Lung microvascular endothelial cell (primary cell): Measurements from ENCODE around the gene KLK5. TPM values are rescaled to one million over a fixed set of nuclear protein-coding genes. Genes with fewer than 3 reads are reported as not detected.
A peak's percentile ranks its signal among the peaks of the same experiment; 100 is the strongest.
"Not testable (repeated sequence)": the region's sequence is repeated elsewhere in the genome, so short reads cannot be mapped to it uniquely, and the experiment has no call there.

Source experiments
- DNase-seq, 2 donors: peaks; one replicate each; pipeline versions ENCODE4 v3.0.0 to v3.0.0-alpha.2; 2010; ENCODE audit warnings: low read depth in 2 of 2
- total RNA-seq: library from RNA; depleted of rRNA; stranded (reverse); fragments of >200 nt; gene quantifications from 2 replicates; pipeline ENCODE4 v1.2.1, GENCODE V29; 2014

The KLK5 gene
- total RNA-seq, 1 donor from 2014 or later, result not detected

DNA sequence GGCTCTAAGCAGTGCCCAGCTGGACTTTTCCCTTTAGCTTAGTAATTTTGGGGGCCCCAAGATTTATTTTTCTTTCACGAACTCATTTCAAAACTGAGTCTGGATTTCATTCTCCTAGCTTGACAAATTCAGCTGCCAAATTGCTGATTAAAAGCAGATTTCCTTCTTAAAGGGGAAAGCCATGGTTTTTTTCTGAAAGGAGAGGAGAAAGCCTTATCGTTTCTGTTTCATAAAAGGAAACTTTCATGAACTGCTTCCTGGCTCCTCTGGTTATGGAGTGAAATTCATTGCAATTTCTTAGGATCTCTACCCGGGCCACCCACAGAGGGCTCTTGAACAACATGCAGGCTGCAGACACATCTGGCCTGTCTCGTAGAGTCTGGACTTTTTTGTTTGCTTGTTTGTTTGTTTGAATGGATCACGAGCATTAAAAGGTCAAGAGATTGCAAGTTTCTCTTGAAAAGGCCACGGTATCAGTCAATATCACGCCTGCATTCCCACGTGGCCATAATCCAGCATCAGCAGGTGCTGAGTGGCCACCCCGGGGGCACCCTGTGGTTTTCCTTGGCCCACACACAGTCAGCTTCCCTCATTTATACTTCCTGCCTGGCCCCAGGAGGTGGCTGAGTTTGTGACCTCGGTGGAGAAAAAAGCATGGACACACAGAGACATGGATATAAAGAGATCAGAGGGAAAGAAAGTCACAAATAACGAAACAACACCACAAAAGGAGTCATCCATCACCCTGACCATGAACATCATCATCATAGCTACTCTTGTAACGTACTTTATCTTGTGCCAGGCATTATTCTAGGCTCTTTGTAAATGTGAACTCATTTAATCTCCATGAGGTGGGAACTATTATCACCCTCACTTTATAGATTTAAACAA lies 31.2 kb downstream of the KLK5 start:
- no peak for DNase-seq

DNA sequence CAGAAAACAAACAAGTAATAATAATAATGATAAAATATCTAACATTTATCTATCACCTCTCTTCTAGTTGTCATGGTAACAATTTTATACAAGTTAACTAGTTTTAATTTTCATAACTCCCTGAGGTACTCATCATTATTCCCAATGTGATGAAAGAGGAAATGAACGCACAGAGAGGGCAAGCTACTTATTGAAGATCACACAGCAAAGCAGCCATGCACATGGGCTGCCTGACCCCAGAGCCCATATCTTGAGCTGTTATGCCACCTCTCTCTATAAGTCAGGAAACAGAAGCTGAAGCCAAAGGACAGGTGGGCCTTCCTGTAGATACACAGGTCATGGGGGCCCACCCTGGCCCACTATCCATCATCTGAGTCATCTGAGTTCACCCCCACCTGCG lies 36.8 kb downstream of the KLK5 start:
- no peak for DNase-seq

DNA sequence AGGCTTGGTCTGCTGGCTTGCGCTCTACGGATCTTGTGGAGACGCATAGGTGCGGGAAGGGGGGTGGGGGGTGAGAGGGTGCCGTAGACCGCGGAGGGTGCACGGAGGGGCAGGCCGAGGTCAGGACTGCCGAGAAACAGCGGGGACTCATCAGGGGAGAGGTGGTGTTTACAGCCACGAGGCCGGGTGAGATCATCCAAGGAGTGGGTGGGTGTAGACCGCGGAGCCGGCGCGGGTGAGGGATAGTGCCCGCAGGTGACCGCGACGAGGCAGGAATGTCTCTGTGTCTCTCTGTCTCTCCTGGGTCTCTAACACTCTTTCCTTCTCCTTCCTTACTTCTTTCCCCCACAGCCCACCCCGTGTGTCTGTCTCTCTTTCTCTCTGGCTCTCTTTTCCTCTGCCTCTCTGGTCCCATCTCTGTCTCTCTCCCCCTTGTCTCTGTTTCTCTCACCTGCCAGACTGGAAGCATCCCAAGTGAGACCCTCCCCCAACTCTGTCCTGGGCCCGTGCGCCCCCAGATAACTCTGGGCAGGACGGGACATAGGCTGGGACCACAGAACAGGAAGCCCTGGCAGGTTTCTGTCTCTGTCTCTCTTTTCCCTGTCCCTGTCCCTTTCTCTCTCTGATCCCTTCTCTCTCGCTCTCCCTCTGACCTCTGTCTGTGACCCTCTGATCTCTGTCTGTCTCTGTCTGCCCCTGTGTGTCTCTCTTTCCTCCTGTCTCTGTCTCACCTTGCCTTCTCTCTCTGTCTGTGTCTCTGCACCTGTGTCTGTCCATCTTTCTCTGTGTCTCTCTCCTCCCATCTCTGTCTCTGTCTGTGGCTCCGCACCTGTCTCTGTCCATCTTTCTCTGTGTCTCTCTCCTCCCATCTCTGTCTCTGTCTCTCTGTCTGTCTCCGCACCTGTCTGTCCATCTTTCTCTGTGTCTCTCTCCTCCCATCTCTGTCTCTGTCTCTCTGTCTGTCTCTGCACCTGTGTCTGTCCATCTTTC lies 39.8 kb downstream of the KLK5 start:
- no peak for DNase-seq

DNA sequence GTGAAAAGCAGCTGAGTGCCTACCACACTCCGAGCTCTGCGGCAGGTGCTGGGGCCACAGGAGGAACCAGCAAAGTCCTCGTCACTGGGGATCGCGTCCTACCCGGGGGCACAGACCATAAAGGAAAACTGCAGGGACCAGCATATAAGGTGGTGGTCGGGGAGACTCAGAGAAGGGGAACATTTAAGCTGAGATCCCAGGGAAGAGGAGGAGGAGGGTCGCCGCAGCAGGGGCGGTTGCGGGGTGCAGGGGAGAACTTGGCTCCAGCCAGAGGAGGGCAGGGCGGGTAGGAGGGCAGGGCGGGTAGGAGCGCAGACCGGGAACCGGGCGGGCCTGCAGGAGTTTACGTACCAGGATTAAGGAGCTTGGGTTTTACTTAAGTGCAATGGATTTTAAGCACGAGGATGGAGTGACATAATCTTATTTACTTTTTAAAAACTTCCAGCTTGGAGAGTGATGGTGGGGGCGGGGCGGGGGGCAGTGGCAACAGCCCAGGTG lies 40.7 kb downstream of the KLK5 start:
- no peak for DNase-seq

DNA sequence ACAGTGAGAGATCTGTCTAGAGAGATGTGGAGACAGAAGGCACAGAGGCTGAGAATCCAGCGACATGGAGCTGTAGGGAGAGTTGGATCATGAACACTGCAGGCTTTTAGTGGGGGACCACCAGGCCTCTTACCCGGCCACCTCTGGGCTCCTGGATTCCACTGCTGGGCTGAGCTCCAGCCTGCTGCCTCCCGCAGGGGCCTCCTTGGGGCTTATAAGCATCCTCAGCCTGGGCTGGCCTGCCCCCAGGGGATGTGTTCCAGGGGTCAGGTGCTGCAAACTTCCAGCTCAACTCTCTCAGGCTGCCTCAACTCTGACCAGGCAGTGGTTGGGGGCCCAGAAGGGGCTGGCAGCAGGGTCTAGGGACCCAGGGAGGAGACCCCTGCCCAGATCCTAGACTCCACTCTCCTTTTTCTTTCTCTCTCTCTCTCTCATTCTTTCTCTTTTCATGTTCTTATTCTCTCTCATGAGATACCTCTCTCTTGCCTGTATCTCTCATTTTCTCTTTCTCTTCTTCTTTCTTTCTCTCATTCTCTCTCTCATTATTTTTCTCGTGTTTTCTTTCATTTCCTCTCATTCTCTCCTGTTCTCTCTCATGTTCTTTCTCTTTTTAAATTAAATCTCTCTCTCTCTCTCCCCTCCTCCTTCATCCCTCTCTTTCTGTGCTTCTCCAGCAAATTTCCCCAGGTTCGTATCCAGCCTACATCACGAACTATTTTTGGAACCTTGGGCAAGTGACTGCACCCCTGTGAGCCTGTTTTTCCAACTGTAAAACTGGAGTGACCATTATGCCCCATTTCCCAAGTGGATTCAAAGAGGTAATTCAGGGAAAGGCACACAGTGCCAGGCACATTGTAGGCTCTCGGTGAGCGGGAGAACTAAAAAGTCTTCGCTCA lies 41.4 kb downstream of the KLK5 start, which contains the start of gene KLK4:
KLK4 (minus strand) TSS at position 190 of the 896 bp plus-strand sequence. CDS start 657 bp downstream, outside the sequence.
- no peak for DNase-seq

DNA sequence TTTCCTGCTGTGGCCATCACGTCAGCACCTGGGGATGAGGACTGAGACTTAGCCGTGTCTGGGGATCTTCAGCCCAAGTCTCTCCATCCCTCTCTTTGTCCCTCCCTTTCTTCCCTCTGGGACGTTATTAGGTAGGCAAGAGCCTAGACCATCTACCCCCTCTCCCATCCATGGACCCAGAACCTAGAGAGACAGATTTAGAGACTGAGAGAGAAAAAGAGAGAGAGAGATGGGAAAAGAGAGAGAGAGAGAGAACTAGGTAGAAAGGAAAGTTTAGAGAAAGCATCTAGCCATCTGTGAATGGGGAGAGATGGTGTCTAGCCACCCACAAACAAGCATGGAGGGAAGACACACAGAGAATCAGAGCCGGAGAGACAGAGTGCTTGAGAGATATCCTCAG lies 42.1 kb downstream of the KLK5 start:
- no peak for DNase-seq

DNA sequence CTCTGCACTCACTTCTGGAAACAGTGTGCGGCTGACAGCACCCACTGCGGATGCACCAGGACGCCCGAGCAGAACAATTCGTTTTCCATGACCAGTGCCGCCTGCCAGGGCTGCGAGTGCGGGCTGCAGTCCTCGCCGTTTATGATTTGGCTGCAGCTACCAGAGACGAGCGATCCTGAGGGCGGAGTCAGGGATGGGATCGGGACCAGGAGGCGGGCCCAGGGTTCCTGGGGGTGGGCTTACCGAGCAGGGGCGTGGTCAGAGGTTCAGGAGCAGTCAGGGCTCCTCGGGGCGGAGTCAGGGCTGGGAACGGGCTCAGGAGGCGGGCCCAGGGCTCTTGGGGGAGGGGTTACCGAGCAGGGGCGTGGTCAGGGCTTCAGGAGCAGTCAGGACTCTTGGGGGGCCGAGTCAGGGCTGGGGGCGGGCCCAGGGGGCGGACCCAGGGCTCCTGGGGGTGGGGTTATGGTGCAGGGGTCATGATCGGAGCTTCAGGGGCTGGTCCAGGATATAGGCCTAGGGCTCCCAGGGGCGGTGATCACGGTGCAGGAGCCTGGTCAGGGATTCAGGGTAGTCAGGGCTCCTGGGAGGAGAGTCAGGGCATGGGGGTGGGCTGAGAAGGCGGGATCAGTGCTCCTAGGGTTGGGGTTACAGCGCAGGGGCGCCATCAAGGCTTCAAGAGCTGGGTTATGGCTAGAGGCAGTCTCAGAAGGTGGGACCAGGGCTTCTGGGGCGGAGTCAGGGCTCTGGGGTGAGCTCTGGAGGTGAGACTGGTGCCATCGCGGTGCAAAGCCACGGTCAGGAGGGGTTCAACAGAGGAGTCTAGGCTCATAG lies 43.4 kb downstream of the KLK5 start:
- DNase-seq, result peak; percentile 61 to 67

DNA sequence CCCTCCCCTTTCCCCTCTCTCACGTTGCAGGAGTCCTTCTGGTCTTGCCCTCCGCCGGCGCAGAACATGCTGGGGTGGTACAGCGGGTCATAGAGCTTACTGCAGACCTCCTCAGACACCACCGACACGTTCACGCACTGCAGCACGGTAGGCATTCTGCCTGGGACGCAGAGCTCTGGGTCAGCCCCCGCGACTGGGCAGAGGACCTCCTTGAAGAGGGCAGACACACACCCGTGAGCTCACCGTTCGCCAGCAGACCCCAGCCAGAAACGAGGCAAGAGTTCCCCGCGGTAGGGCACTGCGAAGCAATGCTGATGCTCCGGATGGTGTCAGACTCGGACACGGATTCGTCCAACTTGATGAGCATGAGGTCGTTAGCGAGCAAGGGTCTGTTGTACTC lies 44.5 kb downstream of the KLK5 start:
- DNase-seq, result no peak

DNA sequence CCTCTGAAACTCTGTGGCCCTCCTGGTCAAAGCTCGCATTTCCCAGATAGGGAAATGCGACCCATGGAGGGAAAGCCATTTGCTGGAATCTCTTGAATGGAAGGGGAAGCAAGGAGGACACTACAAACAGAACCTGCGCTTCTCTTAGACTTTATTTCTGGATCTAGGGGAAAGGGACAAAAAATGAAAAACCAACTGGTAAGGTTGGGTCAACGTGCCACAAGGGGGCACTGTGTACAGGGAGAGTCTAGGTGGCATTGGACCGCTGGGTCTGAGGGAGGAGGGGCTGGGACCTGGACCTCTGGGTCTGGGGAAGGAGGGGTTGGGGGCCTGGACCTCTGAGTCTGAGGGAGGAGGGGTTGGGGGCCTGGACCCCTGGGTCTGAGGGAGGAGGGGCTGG lies 46.6 kb downstream of the KLK5 start:
- DNase-seq, result peak; percentile 32 to 47

DNA sequence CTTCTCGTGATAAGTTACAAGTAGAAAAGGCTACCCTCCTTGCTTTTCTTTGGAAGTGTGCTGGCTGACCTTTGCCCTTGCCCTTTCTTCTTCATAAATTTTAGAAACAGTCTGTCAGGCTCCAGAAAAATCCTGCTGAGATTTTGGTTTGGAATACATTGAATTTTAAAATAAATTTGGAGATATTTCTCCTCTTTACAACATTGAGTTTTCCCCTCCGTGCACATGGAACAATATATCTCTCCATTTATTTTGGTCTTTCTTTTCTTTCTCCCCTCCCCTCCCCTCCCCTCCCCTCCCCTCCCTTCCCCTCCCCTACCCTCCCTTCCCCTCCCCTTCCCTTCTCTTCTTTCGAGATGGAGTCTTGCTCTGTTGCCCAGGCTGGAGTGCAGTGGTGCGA lies 50.2 kb downstream of the KLK5 start:
- no peak for DNase-seq

DNA sequence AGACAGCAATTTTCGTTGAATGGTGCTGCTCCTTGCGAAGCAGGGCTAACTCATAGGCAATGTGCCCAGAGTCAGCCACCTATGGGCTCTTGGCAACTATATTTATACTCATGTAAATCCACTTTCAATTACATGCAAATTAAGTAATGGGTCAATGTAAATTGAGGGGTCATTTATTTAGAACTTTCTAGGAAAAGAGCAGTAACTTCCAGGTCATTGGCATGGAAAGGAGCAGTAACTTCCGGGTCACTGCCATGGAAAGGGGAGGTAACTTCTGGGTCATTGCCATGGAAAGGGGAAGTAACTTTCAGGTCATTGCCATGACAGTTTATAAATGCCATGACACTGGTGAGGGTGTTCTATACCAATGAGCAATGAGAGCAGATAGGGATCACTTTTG lies 53.3 kb downstream of the KLK5 start:
- DNase-seq, result no peak

DNA sequence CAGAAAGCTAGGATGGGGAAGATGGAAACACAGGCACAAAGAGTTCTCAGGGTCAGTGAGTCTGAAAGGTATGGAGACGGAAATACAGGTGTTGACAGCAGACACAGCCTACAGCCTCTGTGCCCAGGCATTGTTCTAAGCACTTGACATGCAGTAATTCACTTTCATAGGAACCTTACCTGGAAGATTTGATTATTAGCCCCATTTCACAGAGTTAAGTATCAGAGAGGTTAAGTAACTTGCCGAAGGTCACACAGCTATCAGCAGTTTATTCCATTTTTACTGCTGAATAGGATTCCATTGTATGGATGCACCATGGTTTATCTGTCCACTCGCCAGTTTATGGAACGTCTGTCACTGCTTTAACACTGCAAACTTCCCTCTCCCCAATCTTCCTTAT lies 54.8 kb downstream of the KLK5 start:
- DNase-seq, result no peak

DNA sequence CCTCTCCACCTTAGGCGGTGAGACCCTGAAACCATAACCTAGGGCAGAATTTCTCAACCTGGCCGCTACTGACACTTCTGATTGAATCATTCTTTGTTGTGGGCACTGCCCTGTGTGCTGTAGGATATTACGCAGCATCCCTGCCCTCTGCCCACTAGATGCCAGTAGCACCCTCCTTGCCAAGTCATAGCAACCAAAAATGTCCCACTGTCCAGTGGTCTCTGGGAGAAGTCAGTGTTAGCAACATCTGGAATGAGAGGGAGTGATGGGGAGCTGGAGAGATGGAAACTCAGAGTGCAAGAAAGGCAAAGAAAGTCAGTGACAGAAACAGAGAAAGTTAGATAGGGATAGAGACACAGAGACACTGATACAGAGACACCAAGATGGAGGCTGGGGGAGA lies 55.2 kb downstream of the KLK5 start:
- DNase-seq, result no peak

DNA sequence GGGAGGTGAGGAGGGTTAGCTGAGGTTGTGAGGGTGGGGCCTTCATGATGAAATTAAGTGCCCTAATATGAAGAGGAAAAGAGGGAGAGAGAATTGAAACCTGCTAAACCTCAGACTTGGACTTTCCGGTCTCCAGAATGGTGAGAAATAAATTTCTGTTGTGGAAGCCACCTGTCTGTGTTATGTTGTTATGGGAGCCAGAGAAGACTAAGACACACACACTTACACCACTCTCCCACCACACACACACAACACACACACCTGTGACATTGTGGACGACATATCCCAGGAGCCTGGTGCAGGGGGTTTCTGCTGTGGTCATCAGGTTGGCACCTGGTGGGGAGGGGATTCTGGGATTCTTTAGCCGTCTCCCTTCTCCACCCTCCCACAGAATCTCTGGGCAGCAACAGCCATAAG lies 55.6 kb downstream of the KLK5 start:
- DNase-seq, result no peak

DNA sequence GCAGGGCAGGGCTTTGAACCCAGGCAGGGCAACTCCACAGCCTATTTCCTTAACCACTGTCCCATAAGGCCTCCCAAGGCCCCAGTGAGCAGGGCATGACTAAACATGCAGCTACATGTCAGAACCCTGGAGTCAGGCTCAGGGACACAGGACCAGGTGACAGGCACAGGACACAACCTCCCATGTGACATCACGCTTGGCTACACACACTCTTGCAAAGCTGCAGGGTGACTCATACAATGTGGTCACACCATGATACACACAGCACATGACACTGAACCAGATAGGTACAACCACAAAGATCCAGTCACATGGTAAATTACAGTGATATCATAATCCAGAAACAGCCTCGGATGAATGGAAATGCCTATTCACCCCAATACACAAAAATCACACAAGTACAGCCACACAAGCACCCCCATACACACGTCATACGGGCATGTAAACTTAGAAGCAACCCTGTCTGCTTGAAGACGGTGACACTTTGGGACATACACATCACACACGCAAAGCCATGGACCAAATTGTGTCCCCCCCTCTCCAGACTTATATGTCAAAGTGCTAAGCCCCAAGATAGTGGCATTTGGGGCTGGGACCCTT lies 56.1 kb downstream of the KLK5 start:
- DNase-seq, result peak; percentile 22 to 34

DNA sequence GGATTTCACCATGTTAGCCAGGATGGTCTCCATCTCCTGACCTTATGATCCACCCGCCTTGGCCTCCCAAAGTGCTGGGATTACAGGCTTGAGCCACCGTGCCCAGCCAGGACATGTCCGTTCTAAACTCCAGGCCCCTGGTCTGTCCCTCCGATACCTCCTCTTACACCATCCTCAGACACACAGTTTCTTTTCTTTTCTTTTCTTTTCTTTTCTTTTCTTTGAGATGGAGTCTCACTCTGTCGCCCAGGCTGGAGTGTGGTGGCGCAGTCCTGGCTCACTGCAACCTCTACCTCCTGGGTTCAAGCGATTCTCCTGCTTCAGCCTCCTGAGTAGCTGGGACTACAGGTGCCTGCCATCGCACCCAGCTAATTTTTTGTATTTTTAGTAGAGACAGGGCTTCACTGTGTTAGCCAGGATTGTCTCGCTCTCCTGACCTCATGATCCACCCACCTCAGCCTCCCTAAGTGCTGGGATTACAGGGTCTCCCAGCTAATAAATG lies 56.7 kb downstream of the KLK5 start:
- not testable (repeated sequence) for DNase-seq

DNA sequence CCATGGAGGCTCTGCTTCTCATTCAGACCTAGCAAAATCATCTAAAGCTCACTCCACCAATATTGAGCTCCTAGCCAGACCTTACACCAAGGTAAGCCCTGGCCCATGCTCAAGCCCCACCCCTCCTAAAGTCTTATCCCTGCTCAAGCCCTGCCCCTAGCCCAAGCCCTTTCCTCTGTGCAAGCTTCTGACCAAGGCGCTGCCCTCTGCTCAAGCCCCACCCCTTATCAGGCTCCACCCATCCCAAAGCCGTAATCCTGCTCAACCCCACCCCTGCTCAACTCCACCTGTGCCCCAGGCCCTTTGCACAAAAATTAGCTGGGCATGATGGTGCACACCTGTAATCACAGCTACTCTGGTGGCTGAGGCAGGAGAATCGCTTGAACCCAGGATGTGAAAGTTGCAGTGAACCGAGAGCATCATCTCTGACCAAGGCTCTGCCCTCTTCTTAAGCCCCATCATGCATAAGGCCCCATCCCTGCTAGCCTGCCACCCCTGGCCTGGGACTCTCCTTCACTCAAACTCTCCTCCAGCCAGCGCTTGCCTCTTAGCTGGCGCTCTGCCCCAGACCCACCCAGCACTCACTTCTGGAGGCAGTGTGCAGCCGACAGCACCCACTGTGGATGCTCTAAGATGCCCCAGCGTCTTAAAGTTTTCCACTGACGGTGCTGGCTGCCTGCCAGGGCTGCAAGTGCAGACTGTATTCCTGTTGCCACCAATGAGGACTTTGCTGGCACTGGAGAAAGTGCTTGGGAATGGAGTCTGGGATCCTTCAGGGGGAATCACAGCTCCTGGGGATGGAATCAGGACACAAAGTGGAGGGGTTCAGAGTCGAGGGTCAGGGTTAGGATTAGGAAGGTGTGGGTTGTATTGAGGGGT lies 58.1 kb downstream of the KLK5 start:
- DNase-seq, result no peak
